ENCODE measurements around the gene KMT2B.
A peak's percentile ranks its signal among the peaks of the same experiment; 100 is the strongest.

KMT2B gene

DNA sequence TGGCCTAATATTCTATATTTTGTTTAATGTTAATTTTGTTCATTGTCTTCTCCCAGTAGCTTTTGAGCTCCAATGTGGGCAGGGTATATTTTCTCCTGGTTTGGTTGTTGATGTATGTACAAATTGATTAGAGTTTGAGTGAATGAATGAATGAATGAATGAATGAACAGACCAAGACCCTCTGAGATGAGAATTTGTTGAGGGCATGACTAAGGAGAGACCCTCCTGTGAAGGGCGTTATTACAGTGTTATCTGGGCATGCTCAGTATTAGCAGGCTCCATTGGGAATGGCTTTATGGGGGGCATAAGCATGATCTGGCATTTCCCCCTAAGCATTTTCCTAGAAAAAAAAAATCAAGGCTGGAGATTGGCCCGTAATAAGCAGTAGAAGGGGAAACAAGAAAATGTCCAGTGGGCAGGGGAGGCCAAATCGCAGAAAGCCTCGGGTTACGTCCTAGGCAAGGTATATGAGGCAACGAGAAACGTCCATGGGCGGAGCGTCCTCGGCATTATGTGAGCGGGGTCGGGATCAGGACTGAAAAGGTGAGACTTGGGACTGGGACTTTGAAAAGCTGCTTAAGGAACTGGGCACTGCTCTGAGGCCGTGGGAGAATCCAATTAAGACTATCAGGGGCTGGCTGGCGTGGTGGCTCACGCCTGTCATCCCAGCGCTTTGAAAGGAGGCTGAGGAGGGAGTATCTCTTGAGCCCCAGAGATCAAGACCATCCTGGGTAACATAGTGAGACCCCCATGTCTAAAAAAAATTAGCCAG, 56.7 kb downstream of the KMT2B start:
- peaks cover 26% of the 10 kb centered on the region for H3K4me1 ChIP-seq (ENCODE audit: control insufficient read depth, insufficient read depth, low read length)
- peak overlapping the region; percentile 8 for H3K4me3 ChIP-seq (ENCODE audit: insufficient read depth, low read depth, low read length)
- WGBS, 2 experiments, result 63 to 64% methylated on average over 16 of the region's 16 CpGs
- no peaks in the 10 kb centered on the region for H3K36me3 ChIP-seq (ENCODE audit: control insufficient read depth, insufficient read depth, low read length)
- peaks cover 14% of the 10 kb centered on the region for H3K27me3 ChIP-seq (ENCODE audit: control insufficient read depth, insufficient read depth, low read length, poor library complexity, severe bottlenecking)
- H3K9me3 ChIP-seq (ENCODE audit: control insufficient read depth, low read length), result no peaks in the 10 kb centered on the region
- no peak overlapping the region for H3K27ac ChIP-seq (ENCODE audit: insufficient read depth, low read depth, low read length, poor library complexity, severe bottlenecking)

DNA sequence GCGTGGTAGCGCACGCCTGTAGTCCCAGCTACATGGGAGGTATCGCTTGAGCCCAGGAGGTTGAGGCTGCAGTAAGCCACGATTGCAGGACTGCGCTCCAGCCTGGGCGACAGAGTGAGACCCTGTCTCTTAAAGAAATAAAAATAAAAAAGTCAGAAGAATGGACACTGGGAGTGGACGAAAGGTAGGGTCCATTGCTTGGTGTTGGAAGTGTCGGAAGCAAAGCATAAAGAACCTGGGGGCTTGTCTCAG, 57.2 kb downstream of the KMT2B start:
- Histone ChIP-seq H3K36me3 (ENCODE audit: control insufficient read depth, insufficient read depth, low read length) (no peaks in the 10 kb centered on the region), H3K27me3 (ENCODE audit: control insufficient read depth, insufficient read depth, low read length, poor library complexity, severe bottlenecking) (peaks cover 14% of the 10 kb centered on the region), H3K4me3 (ENCODE audit: insufficient read depth, low read depth, low read length) (peak overlapping the region; percentile 8), H3K9me3 (ENCODE audit: control insufficient read depth, low read length) (no peaks in the 10 kb centered on the region), H3K4me1 (ENCODE audit: control insufficient read depth, insufficient read depth, low read length) (peaks cover 26% of the 10 kb centered on the region), H3K27ac (ENCODE audit: insufficient read depth, low read depth, low read length, poor library complexity, severe bottlenecking) (no peak overlapping the region)
- WGBS, 2 experiments, result 30 to 34% methylated on average over 9 of the region's 9 CpGs

GRCh38 chr19:35775298-35776101, 57.7 kb downstream of the KMT2B start, which contains the start of gene ARHGAP33:
Gene ARHGAP33 (plus strand): TSS chr19:35775564. CDS start chr19:35775659, 95 bp downstream.
- H3K36me3 ChIP-seq (ENCODE audit: control insufficient read depth, insufficient read depth, low read length), result no peaks in the 10 kb centered on the region
- H3K27ac ChIP-seq (ENCODE audit: insufficient read depth, low read depth, low read length, poor library complexity, severe bottlenecking), result no peak within 1 kb of the TSS
- H3K9me3 ChIP-seq (ENCODE audit: control insufficient read depth, low read length), result no peaks in the 10 kb centered on the region
- peaks cover 14% of the 10 kb centered on the region for H3K27me3 ChIP-seq (ENCODE audit: control insufficient read depth, insufficient read depth, low read length, poor library complexity, severe bottlenecking)
- peak within 1 kb of the TSS; percentile 62 for H3K4me3 ChIP-seq (ENCODE audit: insufficient read depth, low read depth, low read length)
- peaks cover 26% of the 10 kb centered on the region for H3K4me1 ChIP-seq (ENCODE audit: control insufficient read depth, insufficient read depth, low read length)
- 0% methylated on average over 82 of the region's 82 CpGs for WGBS, 2 experiments

DNA sequence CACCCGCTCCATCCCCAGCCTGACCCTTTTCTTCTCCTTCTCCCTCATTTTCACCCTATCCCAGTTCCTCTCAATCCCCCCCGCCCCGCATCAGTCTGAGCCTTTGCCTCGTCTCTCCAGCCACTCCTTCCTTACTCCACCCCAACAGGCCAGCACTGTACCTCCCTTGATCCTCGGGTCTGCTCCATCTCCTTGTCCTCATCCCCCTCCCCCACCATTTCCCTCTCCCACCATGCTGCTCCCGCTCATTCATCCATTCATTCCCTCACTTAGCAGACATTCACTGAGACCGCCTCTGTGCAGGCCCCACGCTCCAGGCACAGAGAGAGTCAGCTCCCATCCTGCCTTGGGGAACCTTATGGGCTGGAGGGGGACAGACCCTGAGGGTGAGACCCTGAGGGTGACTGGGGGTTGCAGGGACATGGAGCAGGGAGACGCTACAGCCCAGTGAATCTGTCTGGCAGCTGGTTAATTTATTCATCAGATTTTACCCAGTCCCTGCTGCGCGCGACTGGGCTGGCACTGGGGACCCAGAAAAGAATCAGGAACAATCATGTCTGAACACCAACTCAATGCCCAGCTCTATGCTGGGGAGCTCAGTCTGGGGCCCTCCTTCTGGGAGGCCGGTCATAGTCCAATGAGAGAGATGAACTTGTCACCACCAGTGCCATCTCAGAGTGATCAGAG, 58.4 kb downstream of the KMT2B start:
- Histone ChIP-seq H3K9me3 (ENCODE audit: control insufficient read depth, low read length) (no peaks in the 10 kb centered on the region), H3K4me3 (ENCODE audit: insufficient read depth, low read depth, low read length) (peak overlapping the region; percentile 62), H3K27me3 (ENCODE audit: control insufficient read depth, insufficient read depth, low read length, poor library complexity, severe bottlenecking) (peaks cover 14% of the 10 kb centered on the region), H3K36me3 (ENCODE audit: control insufficient read depth, insufficient read depth, low read length) (no peaks in the 10 kb centered on the region), H3K4me1 (ENCODE audit: control insufficient read depth, insufficient read depth, low read length) (peaks cover 26% of the 10 kb centered on the region), H3K27ac (ENCODE audit: insufficient read depth, low read depth, low read length, poor library complexity, severe bottlenecking) (no peak overlapping the region)
- whole genome bisulfite sequencing, 2 experiments, result 40 to 44% methylated on average over 12 to 13 of the region's 13 CpGs

DNA sequence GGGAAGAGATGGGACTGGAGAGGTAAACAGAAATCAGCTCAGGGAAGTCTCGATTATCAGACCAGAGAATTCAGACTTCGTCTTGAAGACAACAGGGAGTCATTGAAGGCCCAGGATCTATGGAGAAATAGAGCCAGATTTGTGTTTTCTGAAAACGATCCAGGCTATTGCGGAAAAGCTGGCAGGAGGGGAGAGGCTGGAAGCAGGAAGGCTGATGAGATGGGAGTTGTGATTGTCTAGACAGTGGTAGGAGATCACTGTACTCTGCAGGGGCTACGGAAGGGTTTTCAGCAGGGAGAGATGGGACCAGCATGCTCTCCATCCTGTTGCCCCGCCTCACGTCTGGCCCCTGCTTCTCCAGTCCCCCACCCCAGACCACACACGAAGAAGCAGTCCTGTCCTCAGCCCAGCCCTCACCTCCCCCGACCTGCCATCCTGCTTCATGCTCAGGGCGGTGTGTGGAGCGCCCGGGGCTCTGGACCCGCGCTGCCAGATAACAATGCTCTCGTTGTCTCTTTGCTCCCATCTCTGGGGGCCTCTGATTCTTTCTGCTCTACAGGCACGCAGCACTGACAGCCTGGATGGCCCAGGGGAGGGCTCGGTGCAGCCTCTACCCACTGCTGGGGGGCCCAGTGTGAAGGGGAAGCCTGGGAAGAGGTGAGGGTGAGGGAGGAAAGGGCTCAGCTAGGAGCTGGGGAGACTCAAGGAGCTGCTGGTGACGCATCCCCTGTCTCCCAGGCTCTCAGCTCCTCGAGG, 59.5 kb downstream of the KMT2B start:
- Histone ChIP-seq H3K27me3 (ENCODE audit: control insufficient read depth, insufficient read depth, low read length, poor library complexity, severe bottlenecking) (peaks cover 14% of the 10 kb centered on the region), H3K9me3 (ENCODE audit: control insufficient read depth, low read length) (no peaks in the 10 kb centered on the region), H3K36me3 (ENCODE audit: control insufficient read depth, insufficient read depth, low read length) (no peaks in the 10 kb centered on the region), H3K4me3 (ENCODE audit: insufficient read depth, low read depth, low read length) (no peak overlapping the region), H3K4me1 (ENCODE audit: control insufficient read depth, insufficient read depth, low read length) (peaks cover 26% of the 10 kb centered on the region), H3K27ac (ENCODE audit: insufficient read depth, low read depth, low read length, poor library complexity, severe bottlenecking) (no peak overlapping the region)
- 25 to 27% methylated on average over 19 of the region's 19 CpGs for WGBS, 2 experiments

DNA sequence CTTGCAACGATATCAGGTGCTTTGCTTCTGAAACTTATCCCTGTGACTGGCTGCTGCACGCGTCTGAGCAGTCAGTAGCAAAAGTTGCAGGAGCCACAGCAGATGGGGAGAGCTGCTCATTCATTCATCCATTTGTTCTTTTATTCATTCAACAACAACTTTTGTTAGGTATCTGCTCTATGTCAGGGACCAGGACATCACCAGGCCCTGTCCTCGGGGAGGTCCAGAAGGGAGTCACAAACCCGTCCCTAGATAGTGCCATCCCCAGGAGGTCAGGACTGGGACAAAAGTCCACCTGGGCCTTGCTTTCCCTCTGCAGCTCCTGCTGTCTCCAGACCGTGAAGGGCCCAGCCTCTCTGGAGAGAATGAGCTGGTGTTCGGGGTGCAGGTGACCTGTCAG, 60.2 kb downstream of the KMT2B start:
- peaks cover 26% of the 10 kb centered on the region for H3K4me1 ChIP-seq (ENCODE audit: control insufficient read depth, insufficient read depth, low read length)
- H3K9me3 ChIP-seq (ENCODE audit: control insufficient read depth, low read length), result no peaks in the 10 kb centered on the region
- H3K27ac ChIP-seq (ENCODE audit: insufficient read depth, low read depth, low read length, poor library complexity, severe bottlenecking), result no peak overlapping the region
- H3K27me3 ChIP-seq (ENCODE audit: control insufficient read depth, insufficient read depth, low read length, poor library complexity, severe bottlenecking), result peaks cover 14% of the 10 kb centered on the region
- H3K4me3 ChIP-seq (ENCODE audit: insufficient read depth, low read depth, low read length), result no peak overlapping the region
- H3K36me3 ChIP-seq (ENCODE audit: control insufficient read depth, insufficient read depth, low read length), result no peaks in the 10 kb centered on the region
- WGBS, 2 experiments, result 92 to 93% methylated on average over 7 of the region's 7 CpGs

DNA sequence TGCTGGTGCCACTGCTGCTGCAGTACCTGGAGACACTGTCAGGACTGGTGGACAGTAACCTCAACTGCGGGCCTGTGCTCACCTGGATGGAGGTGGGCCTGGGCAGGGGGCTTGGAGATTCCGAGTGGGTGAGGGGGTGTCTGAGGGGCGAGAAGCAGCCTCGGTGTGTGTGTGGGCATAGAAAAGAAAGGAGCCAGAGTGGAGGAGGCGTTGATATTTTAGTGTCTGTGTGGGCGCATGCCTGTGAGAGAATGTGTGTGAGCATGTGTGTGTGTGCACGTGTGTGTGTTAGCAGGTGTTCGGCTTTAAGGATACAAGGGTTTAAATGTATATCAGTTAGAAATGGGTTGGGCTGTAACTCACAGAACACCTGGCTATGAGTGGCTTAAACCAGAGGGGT, 61.2 kb downstream of the KMT2B start:
- Histone ChIP-seq H3K27ac (ENCODE audit: insufficient read depth, low read depth, low read length, poor library complexity, severe bottlenecking) (no peak overlapping the region), H3K4me1 (ENCODE audit: control insufficient read depth, insufficient read depth, low read length) (peaks cover 29% of the 10 kb centered on the region), H3K4me3 (ENCODE audit: insufficient read depth, low read depth, low read length) (no peak overlapping the region), H3K9me3 (ENCODE audit: control insufficient read depth, low read length) (no peaks in the 10 kb centered on the region), H3K36me3 (ENCODE audit: control insufficient read depth, insufficient read depth, low read length) (no peaks in the 10 kb centered on the region), H3K27me3 (ENCODE audit: control insufficient read depth, insufficient read depth, low read length, poor library complexity, severe bottlenecking) (peaks cover 13% of the 10 kb centered on the region)
- 93 to 94% methylated on average over 8 of the region's 8 CpGs for WGBS, 2 experiments

- Histone ChIP-seq H3K4me3 (ENCODE audit: insufficient read depth, low read depth, low read length) (no peak overlapping the region), H3K4me1 (ENCODE audit: control insufficient read depth, insufficient read depth, low read length) (peaks cover 21% of the 10 kb centered on the region), H3K36me3 (ENCODE audit: control insufficient read depth, insufficient read depth, low read length) (no peaks in the 10 kb centered on the region), H3K9me3 (ENCODE audit: control insufficient read depth, low read length) (no peaks in the 10 kb centered on the region), H3K27me3 (ENCODE audit: control insufficient read depth, insufficient read depth, low read length, poor library complexity, severe bottlenecking) (peaks cover 7% of the 10 kb centered on the region), H3K27ac (ENCODE audit: insufficient read depth, low read depth, low read length, poor library complexity, severe bottlenecking) (no peak overlapping the region)
- WGBS, 2 experiments, result 91% methylated on average over 16 of the region's 16 CpGs
Observed at GRCh38 chr19:35780058-35780457, 62.3 kb downstream of the KMT2B start.

DNA sequence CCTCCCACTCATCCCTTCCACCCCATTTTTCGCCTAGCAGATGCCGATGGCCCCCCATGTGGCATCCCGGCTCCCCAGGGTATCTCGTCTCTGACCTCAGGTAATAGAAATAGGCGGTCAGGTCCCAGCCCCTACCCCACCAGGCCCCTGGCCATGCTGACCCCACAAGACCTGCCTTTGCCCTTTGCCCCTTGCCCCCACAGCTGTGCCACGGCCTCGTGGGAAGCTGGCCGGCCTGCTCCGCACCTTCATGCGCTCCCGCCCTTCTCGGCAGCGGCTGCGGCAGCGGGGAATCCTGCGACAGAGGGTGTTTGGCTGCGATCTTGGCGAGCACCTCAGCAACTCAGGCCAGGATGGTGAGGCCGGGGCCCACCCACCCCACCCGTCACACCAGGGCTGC, 62.9 kb downstream of the KMT2B start:
- Histone ChIP-seq H3K4me3 (ENCODE audit: insufficient read depth, low read depth, low read length) (no peak overlapping the region), H3K9me3 (ENCODE audit: control insufficient read depth, low read length) (no peaks in the 10 kb centered on the region), H3K27ac (ENCODE audit: insufficient read depth, low read depth, low read length, poor library complexity, severe bottlenecking) (no peak overlapping the region), H3K27me3 (ENCODE audit: control insufficient read depth, insufficient read depth, low read length, poor library complexity, severe bottlenecking) (peaks cover 7% of the 10 kb centered on the region), H3K4me1 (ENCODE audit: control insufficient read depth, insufficient read depth, low read length) (peaks cover 21% of the 10 kb centered on the region), H3K36me3 (ENCODE audit: control insufficient read depth, insufficient read depth, low read length) (no peaks in the 10 kb centered on the region)
- 94 to 96% methylated on average over 20 of the region's 20 CpGs for WGBS, 2 experiments

Measured in ectodermal cell (in vitro differentiated cells).